ENCODE results near the gene LOXL4. TPM values are rescaled to one million over a fixed set of nuclear protein-coding genes. Genes with fewer than 3 reads are reported as not detected.

Gene LOXL4
- total RNA-seq, 1 experiment from 2014 or later, result 0.13 TPM

DNA sequence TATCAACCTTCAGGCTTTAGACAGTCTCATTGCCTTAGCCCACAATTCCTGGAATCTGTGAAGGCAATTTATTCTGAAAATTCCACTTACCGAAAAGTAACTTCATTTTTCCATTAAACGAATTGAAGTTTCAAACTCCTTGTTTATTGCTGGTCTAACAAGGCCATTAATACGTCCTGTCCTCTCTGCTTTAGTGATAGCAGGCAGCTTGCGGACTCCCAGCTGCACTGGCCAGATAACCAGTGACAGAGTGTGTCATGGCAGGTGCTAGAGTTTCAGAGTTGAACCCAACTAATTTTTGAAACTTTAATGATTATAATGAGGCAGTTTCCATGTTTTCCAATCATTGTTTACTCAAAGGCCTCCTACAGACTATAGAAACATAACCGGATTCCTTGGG is 31.1 kb downstream of the LOXL4 start:
- H4K8ac ChIP-seq (replicated peaks; ENCODE audit: insufficient read length, low read depth, low read length), result no peak overlapping the region
- WGBS (ENCODE audit: extremely low coverage, insufficient read length, low lambda C conversion rate), result no CpG with 5 or more reads among the region's 5 CpGs
- Mint-ChIP-seq H3K9me3 (no peaks in the 10 kb centered on the region), H3K4me3 (no peak overlapping the region), H3K36me3 (ENCODE audit: insufficient read depth in 1 of 3, low read depth in 3 of 3) (peaks cover 0 to 21% (median 8%) of the 10 kb centered on the region in 3 experiments; a peak in 5 of 7 replicates), H3K4me1 (peaks cover 2 to 5% of the 10 kb centered on the region in 2 experiments; a peak in 3 of 4 replicates), H3K27ac (no peak overlapping the region), H3K27me3 (ENCODE audit: low read depth) (no peaks in the 10 kb centered on the region)
- DNase-seq, result no peak
- no peak overlapping the region for H3K18ac ChIP-seq (ENCODE audit: insufficient read length, low read depth, low read length)
- TF ChIP-seq, protein P1, sequence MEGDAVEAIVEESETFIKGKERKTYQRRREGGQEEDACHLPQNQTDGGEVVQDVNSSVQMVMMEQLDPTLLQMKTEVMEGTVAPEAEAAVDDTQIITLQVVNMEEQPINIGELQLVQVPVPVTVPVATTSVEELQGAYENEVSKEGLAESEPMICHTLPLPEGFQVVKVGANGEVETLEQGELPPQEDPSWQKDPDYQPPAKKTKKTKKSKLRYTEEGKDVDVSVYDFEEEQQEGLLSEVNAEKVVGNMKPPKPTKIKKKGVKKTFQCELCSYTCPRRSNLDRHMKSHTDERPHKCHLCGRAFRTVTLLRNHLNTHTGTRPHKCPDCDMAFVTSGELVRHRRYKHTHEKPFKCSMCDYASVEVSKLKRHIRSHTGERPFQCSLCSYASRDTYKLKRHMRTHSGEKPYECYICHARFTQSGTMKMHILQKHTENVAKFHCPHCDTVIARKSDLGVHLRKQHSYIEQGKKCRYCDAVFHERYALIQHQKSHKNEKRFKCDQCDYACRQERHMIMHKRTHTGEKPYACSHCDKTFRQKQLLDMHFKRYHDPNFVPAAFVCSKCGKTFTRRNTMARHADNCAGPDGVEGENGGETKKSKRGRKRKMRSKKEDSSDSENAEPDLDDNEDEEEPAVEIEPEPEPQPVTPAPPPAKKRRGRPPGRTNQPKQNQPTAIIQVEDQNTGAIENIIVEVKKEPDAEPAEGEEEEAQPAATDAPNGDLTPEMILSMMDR (conservative IDR thresholded peaks at IDR 0.05), result no peak
- H2AFZ ChIP-seq (ENCODE audit: low read length), result no peak overlapping the region
- no peak overlapping the region for H2AK5ac ChIP-seq (ENCODE audit: insufficient read length, low read length)
- H3K14ac ChIP-seq (ENCODE audit: insufficient read depth, low read length), result no peak overlapping the region
- no peak overlapping the region for H2BK5ac ChIP-seq (ENCODE audit: insufficient read length, low read length)
- no peak overlapping the region for H4K5ac ChIP-seq (ENCODE audit: insufficient read length, low read depth, low read length)
- no peak overlapping the region for H2BK120ac ChIP-seq (ENCODE audit: low read depth, low read length, poor library complexity, severe bottlenecking)
- H3K4me2 ChIP-seq (ENCODE audit: insufficient read depth, insufficient read length, low read length), result no peak overlapping the region
- H3K27me3 ChIP-seq (ENCODE audit: insufficient read depth, low read length), result no peaks in the 10 kb centered on the region
- no peak overlapping the region for H3K9ac ChIP-seq (ENCODE audit: extremely low read depth, insufficient read length, low read length)
- no peaks in the 10 kb centered on the region for H3K4me1 ChIP-seq (ENCODE audit: insufficient read depth, low read length)
- H3K56ac ChIP-seq (ENCODE audit: insufficient read length, low read depth, low read length), result no peak overlapping the region
- no peak overlapping the region for H3K4ac ChIP-seq (ENCODE audit: low read depth, low read length)
- H3K79me1 ChIP-seq (ENCODE audit: insufficient read depth, low read depth, low read length, poor library complexity, severe bottlenecking), result no peaks in the 10 kb centered on the region
- H4K20me1 ChIP-seq (ENCODE audit: control insufficient read depth, insufficient read depth, insufficient read length), result no peaks in the 10 kb centered on the region
- no peak overlapping the region for H3T11ph ChIP-seq (ENCODE audit: low read length)
- H3K23ac ChIP-seq (ENCODE audit: insufficient read length, low read depth, low read length), result no peak overlapping the region
- no peak overlapping the region for H4K91ac ChIP-seq (ENCODE audit: insufficient read length, low read depth, low read length)
- no peak overlapping the region for H2BK20ac ChIP-seq (ENCODE audit: low read depth, low read length, poor library complexity, severe bottlenecking)
- no peaks in the 10 kb centered on the region for H3K23me2 ChIP-seq (ENCODE audit: insufficient read length, low read depth, low read length, poor library complexity, severe bottlenecking)
- H3K9me3 ChIP-seq (ENCODE audit: control insufficient read depth, low read depth, low read length), result no peaks in the 10 kb centered on the region
- no peak overlapping the region for H2BK12ac ChIP-seq (ENCODE audit: insufficient read length, low read depth, low read length)
- no peaks in the 10 kb centered on the region for H3K79me2 ChIP-seq (ENCODE audit: insufficient read depth, low read length)
- no peak overlapping the region for H3K27ac ChIP-seq (ENCODE audit: insufficient read length, low read depth, low read length)
- no peak overlapping the region for H2BK15ac ChIP-seq (ENCODE audit: low read depth, low read length)

All from H9 (cell line).